ENCODE results near the gene TBC1D21.

- TF ChIP-seq CTCF (conservative IDR thresholded peaks at IDR 0.05; ENCODE audit: low read depth, low read length) (no peak), EZH2 (IDR thresholded peaks at IDR 0.05; ENCODE audit: borderline replicate concordance, low read depth, low read length, poor library complexity, severe bottlenecking) (no peak)
Measured at GRCh38 chr15:73923488-73924164, 50.3 kb downstream of the TBC1D21 start.

Data from A673 (cell line).